Spleen (tissue), 11 donors: ENCODE data around the gene PIMREG. TPM values are rescaled to one million over a fixed set of nuclear protein-coding genes. Genes with fewer than 3 reads are reported as not detected.
A peak's percentile ranks its signal among the peaks of the same experiment; 100 is the strongest.

Experiments used
- DNase-seq: peaks from one replicate; pipeline ENCODE4 v3.0.0-alpha.2; 2020
- H3K27ac ChIP-seq, 8 donors: fragments of 200-600 bp; sonication (generic) in 7 of 8; 1 replicate in 4 of 8; 2 replicates in 4 of 8; pipeline versions ENCODE4 v1.5.0 to v1.8.0; 2016 to 2021; ENCODE audit warnings: inconsistent platforms in 4 of 8, mild to moderate bottlenecking in 4 of 8, moderate library complexity in 1 of 8
- H3K27me3 ChIP-seq, 7 donors: fragments of 200-600 bp; sonication (generic) in 6 of 7; replicated peaks in 1 of 7; 1 replicate in 4 of 7; 2 replicates in 3 of 7; pipeline versions ENCODE4 v1.5.0 to v1.8.0; 2016 to 2021; ENCODE audit warnings: inconsistent platforms in 3 of 7, mild to moderate bottlenecking in 1 of 7
- H3K36me3 ChIP-seq, 6 donors: fragments of 200-600 bp; sonication (generic) in 5 of 6; 1 replicate in 4 of 6; 2 replicates in 2 of 6; pipeline versions ENCODE4 v1.5.0 to v1.8.0; 2016 to 2021; ENCODE audit warnings: inconsistent platforms in 2 of 6
- H3K4me1 ChIP-seq, 6 donors: fragments of 200-600 bp; sonication (generic) in 5 of 6; 1 replicate in 3 of 6; 2 replicates in 3 of 6; pipeline versions ENCODE4 v1.5.0 to v1.8.0; 2016 to 2021; ENCODE audit warnings: inconsistent platforms in 3 of 6
- H3K4me3 ChIP-seq, 8 donors: fragments of 200-600 bp; sonication (generic) in 7 of 8; 1 replicate in 4 of 8; 2 replicates in 4 of 8; pipeline versions ENCODE4 v1.5.0 to v1.8.0; 2016 to 2021; ENCODE audit warnings: inconsistent platforms in 4 of 8, mild to moderate bottlenecking in 4 of 8, moderate library complexity in 2 of 8
- H3K9me3 ChIP-seq, 8 donors: fragments of 200-600 bp; sonication (generic) in 7 of 8; 1 replicate in 4 of 8; 2 replicates in 4 of 8; pipeline versions ENCODE4 v1.5.0 to v1.8.0; 2016 to 2021; ENCODE audit warnings: inconsistent platforms in 4 of 8
- POLR2A ChIP-seq, 3 donors: fragments of 450-650 bp; IDR thresholded peaks; one replicate each; pipeline ENCODE4 v1.5.1; 2017; ENCODE audit warnings: antibody characterized with exemption in 3 of 3, mild to moderate bottlenecking in 1 of 3
- POLR2AphosphoS5 ChIP-seq, 3 donors: sonication (generic); formaldehyde crosslinking; IDR thresholded peaks; one replicate each; pipeline ENCODE4 v1.5.1; 2017; ENCODE audit warnings: antibody characterized with exemption in 3 of 3
- WGBS, 5 donors: extraction: QIAGEN DNeasy Blood & Tissue Kit in 3 of 5; methylation state at CpG; one replicate each; pipeline versions ENCODE4 v1.1.5 to v1.1.7; 2013 to 2018; 5-methylcytosine and 5-hydroxymethylcytosine counted together
- intact Hi-C: fragments of 100-400 bp; cut with DNase I; formaldehyde crosslinking; loops from one replicate; pipeline ENCODE4 v1.15.0; 2023; ENCODE audit warnings: low total_unique reads
- polyA plus RNA-seq, 3 donors: library from polyadenylated mRNA; stranded (reverse); fragments of 200-250 nt; gene quantifications; one replicate each; pipeline ENCODE4 v1.2.1, GENCODE V29; 2013
- total RNA-seq, 7 donors: library from RNA; depleted of rRNA in 3 of 7; stranded (reverse); fragments of >200 nt in 3 of 7; fragmentation: NEBNext Ultra II Directional in 4 of 7; extraction: Animal tissue kit (Norgen Biotek cat#: 25700) in 4 of 7; gene quantifications; one replicate each; pipeline versions ENCODE4 v1.1.0 to v1.2.1, GENCODE V29; 2016 to 2021
- TF ChIP-seq, protein P1 (sequence below), 11 experiments: fragments of 200-600 bp in 7 of 11; fragments of 450-650 bp in 4 of 11; sonication (generic) in 4 of 11; IDR thresholded peaks in 8 of 11; conservative IDR thresholded peaks in 3 of 11; 1 replicate in 7 of 11; 2 replicates in 4 of 11; pipeline versions ENCODE4 v1.4.0 to v1.8.0; 2016 to 2021; ENCODE audit warnings: antibody characterized with exemption in 11 of 11, inconsistent platforms in 4 of 11, mild to moderate bottlenecking in 1 of 11
- donor health status: healthy with polysubstance abuse.
- donor health status: DM: no; HTN: no; CAD: no; lungs with moderate emphysema.
- donor health status: DM: no; HTN: no; CAD: no.
- donor health status: Bipolar disorder and iron deficiency.
- donor health status: healthy.
- donor health status: DM: no; HTN: no; CAD: no.
- donor health status: DM: yes; HTN: yes; CAD: no.

PIMREG gene
- total and polyA plus RNA-seq, 10 donors: 1.3 to 11.6 (median 3.8) TPM

DNA sequence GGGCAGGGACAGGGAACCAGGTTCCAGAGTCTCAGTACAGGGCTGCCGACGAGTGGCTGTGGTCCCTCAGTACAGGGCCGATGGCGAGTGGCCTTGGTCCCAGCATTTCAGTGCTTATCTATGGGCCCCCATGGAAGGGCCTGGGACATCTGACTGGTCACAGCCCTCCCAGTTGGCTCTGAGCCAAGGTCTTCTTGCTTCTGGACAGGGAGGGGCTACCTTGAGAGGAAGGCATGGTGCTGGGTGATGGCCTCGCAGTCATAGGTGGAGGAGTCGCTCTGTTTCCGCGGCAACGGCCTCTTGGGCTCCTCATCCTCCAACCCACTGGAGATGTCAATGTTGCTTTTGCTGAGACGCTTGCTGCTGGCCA lies 32.5 kb downstream of the PIMREG start:
- intact Hi-C loops: no loop called here
- H3K27me3 ChIP-seq: no peaks in the 10 kb centered on the region
- H3K4me1 ChIP-seq: peaks cover 0 to 85% (median 35%) of the 10 kb centered on the region in 6 donors
- H3K4me3 ChIP-seq: no peak overlapping the region
- peak overlapping the region in 5 of 8 donors; percentile 4 to 69 (median 44) for H3K27ac ChIP-seq
- no peak for DNase-seq
- H3K36me3 ChIP-seq: peaks cover 0 to 93% (median 8%) of the 10 kb centered on the region in 6 donors
- 61 to 92% (median 78%) methylated on average over 7 to 10 of the region's 10 CpGs for WGBS, 5 donors
- TF ChIP-seq POLR2A (IDR thresholded peaks at IDR 0.05) (no peak), POLR2AphosphoS5 (IDR thresholded peaks at IDR 0.05) (peak; percentile 69 to 86 (median 86))
- TF ChIP-seq, protein P1, sequence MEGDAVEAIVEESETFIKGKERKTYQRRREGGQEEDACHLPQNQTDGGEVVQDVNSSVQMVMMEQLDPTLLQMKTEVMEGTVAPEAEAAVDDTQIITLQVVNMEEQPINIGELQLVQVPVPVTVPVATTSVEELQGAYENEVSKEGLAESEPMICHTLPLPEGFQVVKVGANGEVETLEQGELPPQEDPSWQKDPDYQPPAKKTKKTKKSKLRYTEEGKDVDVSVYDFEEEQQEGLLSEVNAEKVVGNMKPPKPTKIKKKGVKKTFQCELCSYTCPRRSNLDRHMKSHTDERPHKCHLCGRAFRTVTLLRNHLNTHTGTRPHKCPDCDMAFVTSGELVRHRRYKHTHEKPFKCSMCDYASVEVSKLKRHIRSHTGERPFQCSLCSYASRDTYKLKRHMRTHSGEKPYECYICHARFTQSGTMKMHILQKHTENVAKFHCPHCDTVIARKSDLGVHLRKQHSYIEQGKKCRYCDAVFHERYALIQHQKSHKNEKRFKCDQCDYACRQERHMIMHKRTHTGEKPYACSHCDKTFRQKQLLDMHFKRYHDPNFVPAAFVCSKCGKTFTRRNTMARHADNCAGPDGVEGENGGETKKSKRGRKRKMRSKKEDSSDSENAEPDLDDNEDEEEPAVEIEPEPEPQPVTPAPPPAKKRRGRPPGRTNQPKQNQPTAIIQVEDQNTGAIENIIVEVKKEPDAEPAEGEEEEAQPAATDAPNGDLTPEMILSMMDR (IDR thresholded peaks at IDR 0.05 in 8 of 11, conservative IDR thresholded peaks at IDR 0.05 in 3 of 11): no peak
- H3K9me3 ChIP-seq: no peaks in the 10 kb centered on the region

DNA sequence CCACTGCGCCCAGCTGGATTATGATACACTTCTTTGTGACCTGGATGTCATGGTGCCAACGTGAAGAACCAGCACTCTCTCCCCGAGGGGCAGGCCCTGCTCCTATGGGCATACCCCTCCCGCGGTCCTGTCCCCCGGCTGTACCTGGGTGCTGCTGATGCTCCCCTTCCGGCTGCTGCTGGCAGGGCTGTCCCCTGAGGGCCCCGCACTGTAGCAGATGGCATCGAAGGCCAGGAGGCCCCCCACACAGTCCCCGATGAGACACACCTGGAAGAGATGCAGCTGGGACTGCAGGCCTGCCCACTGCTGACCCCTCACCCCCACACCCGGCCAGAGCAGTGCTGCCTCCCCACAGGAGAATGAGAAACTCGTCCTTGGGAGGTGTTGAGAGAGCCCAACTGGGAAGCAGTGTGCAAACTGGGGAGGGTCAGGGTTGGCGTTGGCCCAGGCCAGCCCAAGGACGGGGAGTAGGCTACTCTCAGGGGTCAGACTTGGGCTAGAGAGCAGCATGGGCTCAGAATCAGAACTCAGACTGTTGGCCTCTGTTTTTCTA lies 33.7 kb downstream of the PIMREG start:
- peaks cover 0 to 95% (median 8%) of the 10 kb centered on the region in 6 donors for H3K36me3 ChIP-seq
- H3K27me3 ChIP-seq: no peaks in the 10 kb centered on the region
- WGBS, 5 donors: 74 to 88% (median 79%) methylated on average over 9 to 14 of the region's 14 CpGs
- intact Hi-C loops: no loop called here
- peak overlapping the region in 5 of 8 donors; percentile 15 to 61 (median 55) for H3K27ac ChIP-seq
- peaks cover 0 to 74% (median 26%) of the 10 kb centered on the region in 6 donors for H3K4me1 ChIP-seq
- no peaks in the 10 kb centered on the region for H3K9me3 ChIP-seq
- DNase-seq: no peak
- no peak overlapping the region for H3K4me3 ChIP-seq
- TF ChIP-seq, protein P1 (IDR thresholded peaks at IDR 0.05 in 8 of 11, conservative IDR thresholded peaks at IDR 0.05 in 3 of 11): no peak
- peak; percentile 2 to 50 (median 21) for TF ChIP-seq POLR2AphosphoS5 (IDR thresholded peaks at IDR 0.05)

DNA sequence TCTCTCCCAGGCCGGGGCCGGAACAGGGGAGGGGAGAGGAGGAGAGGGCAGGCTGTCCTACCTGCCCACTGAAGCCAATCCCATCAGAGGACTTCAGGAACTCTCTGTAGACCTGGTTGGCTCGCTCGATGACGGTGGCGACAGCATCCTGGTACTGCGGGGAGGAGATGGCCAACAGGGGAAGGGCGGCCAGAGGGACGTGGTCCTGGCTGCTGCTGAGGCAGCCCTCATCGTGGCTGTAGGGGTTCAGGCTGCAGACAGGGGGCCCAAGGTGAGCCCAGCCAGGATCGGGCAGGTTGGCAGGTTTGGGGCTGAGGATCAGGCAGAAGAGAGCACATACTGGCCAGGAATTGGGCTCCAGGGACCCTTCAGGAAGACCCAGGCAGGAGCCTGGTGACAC lies 34.2 kb downstream of the PIMREG start:
- H3K36me3 ChIP-seq: peaks cover 0 to 95% (median 8%) of the 10 kb centered on the region in 6 donors
- peaks cover 0 to 72% (median 20%) of the 10 kb centered on the region in 6 donors for H3K4me1 ChIP-seq
- intact Hi-C loops: no loop called here
- H3K9me3 ChIP-seq: no peaks in the 10 kb centered on the region
- WGBS, 5 donors: 63 to 84% (median 81%) methylated on average over 10 to 11 of the region's 11 CpGs
- no peak overlapping the region for H3K4me3 ChIP-seq
- H3K27me3 ChIP-seq: no peaks in the 10 kb centered on the region
- no peak for DNase-seq
- peak overlapping the region in 5 of 8 donors; percentile 15 to 61 (median 55) for H3K27ac ChIP-seq
- TF ChIP-seq, protein P1 (IDR thresholded peaks at IDR 0.05 in 8 of 11, conservative IDR thresholded peaks at IDR 0.05 in 3 of 11): no peak
- no peak for TF ChIP-seq POLR2A (IDR thresholded peaks at IDR 0.05)
- peak in 1 of 3 donors; percentile 58 for TF ChIP-seq POLR2AphosphoS5 (IDR thresholded peaks at IDR 0.05)

DNA sequence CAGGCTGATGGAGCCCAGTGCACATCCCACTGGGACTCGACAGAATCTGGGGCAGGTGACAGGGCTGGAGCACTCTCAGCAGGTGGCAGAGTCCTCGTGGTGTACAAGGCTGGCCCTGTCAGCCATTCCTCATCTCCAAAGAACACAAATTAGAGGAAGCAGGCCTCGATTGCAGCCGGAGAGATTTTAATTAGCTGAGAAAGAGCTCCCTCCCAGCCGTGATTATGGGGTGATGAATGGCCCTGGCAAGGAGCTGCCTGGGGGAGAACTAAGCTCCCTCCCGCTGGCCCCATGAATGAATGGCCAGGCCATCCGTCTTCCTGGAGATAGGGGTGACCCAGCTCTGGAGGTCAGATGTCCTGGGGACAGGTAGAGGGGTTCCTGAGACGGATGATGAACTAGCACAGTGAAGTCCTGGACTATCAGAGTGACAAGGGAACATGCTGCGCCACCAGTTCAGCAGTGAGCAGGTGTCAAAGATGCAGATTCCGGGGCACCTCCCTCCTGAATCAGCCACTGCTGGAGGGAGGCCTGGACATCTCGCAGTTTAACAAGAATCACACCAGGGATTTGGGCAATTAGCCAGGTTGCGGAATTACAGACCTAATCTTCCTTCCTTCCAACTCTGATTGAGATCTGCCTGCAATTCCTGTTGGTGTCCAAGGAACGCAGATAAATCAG lies 35.5 kb downstream of the PIMREG start:
- peak overlapping the region in 6 of 8 donors; percentile 3 to 58 (median 32) for H3K27ac ChIP-seq
- DNase-seq: no peak
- H3K9me3 ChIP-seq: no peaks in the 10 kb centered on the region
- no peak overlapping the region for H3K4me3 ChIP-seq
- H3K27me3 ChIP-seq: no peaks in the 10 kb centered on the region
- TF ChIP-seq POLR2A (IDR thresholded peaks at IDR 0.05) (no peak), POLR2AphosphoS5 (IDR thresholded peaks at IDR 0.05) (no peak)
- TF ChIP-seq, protein P1 (IDR thresholded peaks at IDR 0.05 in 8 of 11, conservative IDR thresholded peaks at IDR 0.05 in 3 of 11): no peak
- H3K36me3 ChIP-seq: peaks cover 0 to 94% (median 5%) of the 10 kb centered on the region in 6 donors
- 48 to 71% (median 65%) methylated on average over 13 of the region's 13 CpGs for WGBS, 5 donors
- peaks cover 0 to 78% (median 20%) of the 10 kb centered on the region in 6 donors for H3K4me1 ChIP-seq
- intact Hi-C loops: no loop called here
